Anterior cingulate cortex (tissue), 58 donors: ENCODE data around the gene FOXL1.

Source experiments
- DNase-seq, 58 donors: peaks; one replicate each; lab custom pipeline; 2025; lab: John Stamatoyannopoulos, UW

The FOXL1 gene

GRCh38 chr16:86625821-86626220 is 47.5 kb downstream of the FOXL1 start:
- no peak for DNase-seq

- DNase-seq: no peak
Measured at GRCh38 chr16:86626284-86626683, 47.9 kb downstream of the FOXL1 start.

DNA sequence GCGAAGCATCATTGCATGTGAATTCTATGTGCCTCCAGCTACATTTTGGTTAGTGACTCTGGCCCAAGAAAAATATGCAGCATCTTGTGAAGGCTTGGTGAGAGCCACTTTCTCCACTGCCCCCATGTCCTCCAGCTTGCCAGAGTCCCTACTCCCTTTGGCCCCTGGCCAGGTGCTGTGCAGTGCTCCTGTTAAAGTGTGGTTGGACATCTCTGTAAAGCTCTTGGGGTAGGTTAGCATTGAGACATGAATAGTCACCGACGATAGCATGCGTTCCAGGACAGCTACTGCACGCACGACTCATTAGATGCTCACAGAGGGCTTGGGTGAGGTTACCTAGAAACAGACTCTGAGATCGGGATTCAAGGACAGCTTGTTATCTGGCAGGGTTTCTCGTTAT is 48.6 kb downstream of the FOXL1 start:
- DNase-seq: no peak

- no peak for DNase-seq
Measured at GRCh38 chr16:86628614-86629013, 50.3 kb downstream of the FOXL1 start.

GRCh38 chr16:86630471-86630870 is 52.1 kb downstream of the FOXL1 start:
- no peak for DNase-seq

DNA sequence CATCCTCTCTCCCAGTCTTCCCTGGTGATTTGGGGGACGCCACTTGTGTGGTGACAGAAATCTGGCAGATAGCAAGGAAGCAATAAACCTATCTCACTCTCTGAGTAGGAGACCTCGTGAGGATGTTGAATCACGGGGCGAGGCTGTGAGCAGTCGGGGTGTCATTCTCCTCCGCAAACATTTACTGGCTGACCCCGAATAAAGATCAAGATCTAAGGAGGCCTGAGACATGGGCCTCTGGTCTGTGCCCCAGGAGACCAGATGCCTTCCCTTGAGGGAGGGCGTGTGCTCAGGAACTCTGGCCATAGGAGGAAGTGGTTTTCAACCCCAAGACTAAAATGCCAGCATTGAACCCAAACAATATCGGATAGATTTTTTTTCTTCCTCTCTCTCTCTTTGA is 53.1 kb downstream of the FOXL1 start:
- DNase-seq: no peak
